ENCODE data around the gene SQSTM1.
"Not testable (repeated sequence)": the region's sequence is repeated elsewhere in the genome, so short reads cannot be mapped to it uniquely, and the experiment has no call there.

- TF ChIP-seq SIN3A (IDR thresholded peaks at IDR 0.05; ENCODE audit: borderline replicate concordance, low read depth, low read length); RCOR1 (IDR thresholded peaks at IDR 0.05; ENCODE audit: low read length); REST (IDR thresholded peaks at IDR 0.05; ENCODE audit: low read depth, low read length); YY1 (IDR thresholded peaks at IDR 0.05; ENCODE audit: low read depth); MXI1 (IDR thresholded peaks at IDR 0.05; ENCODE audit: low read depth, low read length); JUND (IDR thresholded peaks at IDR 0.05); RFX5 (IDR thresholded peaks at IDR 0.05; ENCODE audit: low read length): not testable (repeated sequence)
These were observed 31.4 kb upstream of the SQSTM1 start for GRCh38 chr5:179789278-179789677.

Data from SK-N-SH (cell line).